HG03460 (cell line): Measurements from ENCODE around the gene XXYLT1.

Experiments
- ATAC-seq: cut with Tn5 transposase; IDR thresholded peaks from one replicate; pipeline ENCODE4 v1.9.1; 2021; ENCODE audit not compliant: unreplicated experiment

The XXYLT1 gene

DNA sequence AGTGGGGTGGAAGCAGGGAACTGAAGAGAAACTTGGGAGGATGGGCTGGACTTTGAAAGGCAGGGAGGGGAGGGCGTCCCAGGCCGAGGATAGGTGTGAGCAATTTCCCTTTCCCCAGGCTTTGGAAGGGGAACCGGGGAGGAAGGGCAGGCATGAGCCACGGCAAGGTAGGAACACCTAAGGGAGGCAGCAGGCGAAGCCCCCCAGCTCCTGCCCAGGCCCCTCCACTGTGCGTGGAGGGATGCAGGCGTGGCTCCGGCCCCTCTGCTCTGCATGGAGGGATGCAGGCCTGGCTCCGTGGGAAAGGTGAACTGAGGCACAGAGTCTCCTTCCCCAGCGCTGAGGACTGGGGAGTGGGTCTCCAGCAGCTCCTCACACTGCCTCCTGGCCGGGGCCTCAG lies 236.4 kb downstream of the XXYLT1 start:
- no peak for ATAC-seq

- ATAC-seq = no peak
Observed at GRCh38 chr3:195034101-195034500, 236.9 kb downstream of the XXYLT1 start.

DNA sequence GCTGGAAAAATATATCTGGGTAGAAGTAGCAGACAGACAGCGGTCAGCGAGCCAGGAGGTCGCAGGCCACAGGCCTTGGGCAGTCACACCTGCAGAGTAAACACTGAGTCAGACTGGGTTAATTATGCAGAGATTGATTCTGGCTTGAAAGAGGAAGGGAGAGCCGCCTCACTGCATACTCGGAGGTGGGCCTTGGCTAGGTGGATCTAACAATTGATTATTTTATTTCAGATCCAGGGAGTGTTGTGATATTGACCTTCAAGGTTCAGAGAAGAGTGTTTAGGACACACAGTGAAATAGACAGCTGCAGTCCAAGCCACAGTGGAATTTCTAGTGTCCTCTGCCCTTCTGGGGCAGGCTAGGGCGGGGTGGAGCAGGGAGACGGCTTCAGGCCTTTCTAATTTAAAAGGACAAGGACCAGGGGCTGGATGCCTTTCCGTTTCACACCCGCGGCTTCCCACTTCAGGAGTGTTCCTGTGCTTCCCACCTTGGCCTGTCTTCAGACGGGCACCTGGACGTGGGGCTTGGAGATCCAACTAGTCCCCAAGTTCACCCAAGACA lies 237.3 kb downstream of the XXYLT1 start:
- ATAC-seq = no peak

- no peak for ATAC-seq
Observed at GRCh38 chr3:195032955-195033354, 238.0 kb downstream of the XXYLT1 start.

- ATAC-seq = no peak
Observed at GRCh38 chr3:195032106-195032759, 238.7 kb downstream of the XXYLT1 start.

GRCh38 chr3:195031574-195032003 lies 239.4 kb downstream of the XXYLT1 start:
- ATAC-seq = no peak

- ATAC-seq = no peak
Observed at GRCh38 chr3:195030791-195031321, 240.1 kb downstream of the XXYLT1 start.

GRCh38 chr3:195028877-195029606 lies 241.9 kb downstream of the XXYLT1 start:
- no peak for ATAC-seq

DNA sequence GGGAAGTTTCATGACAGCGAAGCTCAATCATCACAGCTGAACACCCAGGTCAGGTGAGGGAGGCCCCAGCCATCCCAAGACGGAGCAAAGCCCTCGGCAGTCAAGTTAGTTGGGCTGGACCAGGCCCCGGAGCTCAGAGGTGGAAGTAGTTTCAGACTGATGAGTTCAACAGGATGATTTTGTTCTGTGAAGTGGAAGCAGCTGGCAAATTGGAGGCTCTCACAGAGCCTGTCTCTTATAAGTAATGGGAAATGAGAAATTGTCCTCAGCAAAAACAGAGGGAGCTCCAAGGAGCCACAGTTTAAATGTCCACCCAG lies 245.1 kb downstream of the XXYLT1 start:
- no peak for ATAC-seq

DNA sequence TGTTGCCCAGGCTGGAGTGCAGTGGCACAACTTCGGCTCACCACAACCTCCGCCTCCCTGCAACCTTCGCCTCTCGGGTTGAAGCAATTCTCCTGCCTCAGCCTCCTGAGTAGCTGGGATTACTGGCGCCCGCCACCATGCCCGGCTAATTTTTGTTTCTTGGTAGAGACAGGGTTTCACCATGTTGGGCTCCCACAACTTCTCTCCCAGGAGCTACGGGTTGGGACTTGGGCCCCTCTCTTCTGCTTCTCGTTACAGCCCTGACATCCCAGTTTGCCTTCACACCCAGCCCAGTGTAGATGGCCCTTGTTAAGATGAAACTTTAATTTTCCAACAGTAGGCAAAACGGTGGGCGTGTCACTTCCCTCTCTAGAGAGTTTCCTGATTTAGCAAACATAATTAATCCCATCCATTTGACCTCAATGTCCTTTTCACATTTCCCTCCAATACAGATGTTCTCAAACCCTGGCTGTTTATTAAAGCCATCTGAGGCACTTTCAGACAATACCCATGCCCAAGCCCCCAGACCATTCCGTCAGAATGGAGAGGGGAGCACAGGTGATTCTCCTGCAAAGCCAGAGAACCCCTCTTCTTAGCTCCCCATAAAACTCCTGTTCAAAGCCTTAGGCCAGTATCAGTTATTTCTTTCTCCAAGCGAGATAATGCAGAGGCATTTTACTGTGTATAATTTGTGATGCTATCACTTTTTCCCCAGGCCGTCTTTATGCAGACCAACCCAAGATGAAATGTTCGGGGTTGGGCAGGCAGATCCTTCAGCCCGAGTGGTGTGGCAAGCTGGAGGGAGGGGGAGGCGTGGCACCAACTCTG lies 245.7 kb downstream of the XXYLT1 start:
- ATAC-seq = no peak

DNA sequence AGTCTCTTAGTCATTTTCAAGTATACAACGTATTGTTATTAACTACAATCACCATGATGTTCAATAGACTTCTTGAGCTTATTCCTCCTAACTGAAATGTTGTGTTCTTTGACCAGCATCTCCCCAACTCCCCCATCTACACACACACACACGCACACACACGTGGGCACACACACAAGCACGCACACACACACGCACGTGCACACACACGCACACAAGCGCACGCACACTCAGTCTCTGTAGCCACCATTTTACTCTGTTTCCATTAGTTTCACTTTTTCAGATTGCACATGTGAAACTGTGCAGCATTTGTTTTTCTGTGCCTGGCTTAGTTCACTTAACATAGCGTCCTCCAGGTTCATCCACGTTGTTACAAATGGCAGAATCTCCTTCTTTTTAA lies 247.0 kb downstream of the XXYLT1 start:
- no peak for ATAC-seq

DNA sequence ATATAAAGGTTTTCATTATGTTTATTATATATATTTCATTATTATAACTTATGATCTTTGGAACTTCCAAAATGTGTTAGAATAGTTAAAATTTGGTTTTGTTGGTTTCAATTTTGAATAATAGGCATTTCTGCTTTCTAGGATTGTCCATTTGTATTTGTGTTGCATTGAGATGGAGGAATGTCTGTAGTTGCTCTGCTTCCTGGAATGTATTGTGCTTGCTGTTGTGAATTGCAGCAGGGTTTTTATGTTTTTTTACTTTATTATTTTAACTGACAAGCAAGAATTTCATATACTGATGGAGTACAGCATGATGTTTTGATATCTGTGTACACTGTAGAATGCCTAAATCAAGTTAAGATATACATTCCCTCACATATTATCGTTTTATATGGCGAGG lies 247.4 kb downstream of the XXYLT1 start:
- ATAC-seq = no peak

DNA sequence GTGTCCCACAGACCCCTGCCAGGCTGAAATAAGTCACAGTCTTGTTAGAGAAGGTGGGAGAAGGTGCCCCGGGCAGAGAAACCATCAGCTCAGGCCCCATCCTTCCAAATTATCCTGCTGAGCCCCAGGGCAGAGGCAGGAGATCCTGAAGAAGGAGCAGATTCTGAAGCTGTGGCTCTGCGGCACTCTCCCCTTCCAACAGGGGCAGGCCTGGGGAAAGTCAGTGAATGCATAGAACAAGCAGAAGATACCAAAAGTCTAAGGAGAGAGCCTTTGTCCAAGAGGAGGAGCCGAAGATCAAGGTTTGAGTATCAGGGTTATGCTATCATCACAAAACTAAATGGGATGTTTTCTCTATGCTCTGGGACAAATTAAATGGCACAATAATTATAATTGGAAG lies 249.3 kb downstream of the XXYLT1 start:
- ATAC-seq = no peak

DNA sequence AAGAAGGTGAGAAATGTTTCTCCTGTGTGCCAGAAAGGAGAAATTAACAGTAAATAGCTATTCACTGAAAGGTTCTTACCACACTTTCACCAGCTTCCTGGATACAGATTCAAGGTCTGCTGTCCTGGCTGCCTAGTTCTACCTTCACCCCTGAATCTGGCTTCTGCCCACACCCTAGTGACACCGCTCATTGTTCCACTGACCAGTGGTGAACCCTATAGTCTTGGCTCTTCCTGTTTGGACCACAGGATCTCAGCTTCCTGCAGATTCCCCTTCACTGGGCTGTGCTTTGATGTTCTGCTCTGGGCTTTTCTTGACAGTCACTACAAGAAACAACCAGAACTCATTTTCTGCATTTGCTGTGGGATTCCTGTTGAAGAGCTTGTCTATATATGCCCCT lies 250.0 kb downstream of the XXYLT1 start:
- ATAC-seq = no peak

- ATAC-seq = no peak
Observed at GRCh38 chr3:195020185-195020584, 250.8 kb downstream of the XXYLT1 start.

GRCh38 chr3:195019335-195019734 lies 251.6 kb downstream of the XXYLT1 start:
- ATAC-seq = no peak
